HG02763 (cell line): Measurements from ENCODE around the gene FANCF.

Source experiments
- ATAC-seq: cut with Tn5 transposase; IDR thresholded peaks from one replicate; pipeline ENCODE4 v1.9.1; 2021; ENCODE audit warnings: mild to moderate bottlenecking, moderate library complexity; ENCODE audit not compliant: unreplicated experiment

FANCF gene

GRCh38 chr11:22626573-22627239 lies 1.1 kb upstream of the FANCF start:
- ATAC-seq, result no peak

GRCh38 chr11:22624742-22625447 lies 728 bp downstream of the FANCF start:
- peak; percentile 51 for ATAC-seq

DNA sequence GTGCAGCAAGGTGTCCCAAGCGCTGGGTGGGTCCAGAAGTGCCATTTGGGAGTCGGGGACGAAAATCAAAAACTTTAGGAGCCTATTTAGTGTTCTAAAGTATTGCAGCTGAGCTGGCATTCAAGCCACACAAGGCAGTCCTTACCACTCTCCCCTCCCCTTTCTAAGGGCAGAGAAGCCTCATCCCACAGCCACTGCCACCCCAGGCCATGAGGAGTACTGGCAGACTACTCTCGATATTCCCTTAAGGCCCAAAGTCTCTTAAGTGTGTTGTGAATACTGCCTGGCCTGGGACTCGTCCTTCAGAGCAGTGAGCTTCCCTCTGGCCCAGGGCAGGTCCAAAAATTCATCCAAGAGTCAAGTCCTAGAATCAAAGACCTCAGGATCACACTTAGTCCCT lies 7.8 kb downstream of the FANCF start:
- no peak for ATAC-seq

- ATAC-seq, result no peak
Observed at GRCh38 chr11:22603933-22604332, 21.7 kb downstream of the FANCF start.

- ATAC-seq, result no peak
Observed at GRCh38 chr11:22602504-22602903, 23.1 kb downstream of the FANCF start.

GRCh38 chr11:22599458-22599857 lies 26.2 kb downstream of the FANCF start:
- ATAC-seq, result no peak

DNA sequence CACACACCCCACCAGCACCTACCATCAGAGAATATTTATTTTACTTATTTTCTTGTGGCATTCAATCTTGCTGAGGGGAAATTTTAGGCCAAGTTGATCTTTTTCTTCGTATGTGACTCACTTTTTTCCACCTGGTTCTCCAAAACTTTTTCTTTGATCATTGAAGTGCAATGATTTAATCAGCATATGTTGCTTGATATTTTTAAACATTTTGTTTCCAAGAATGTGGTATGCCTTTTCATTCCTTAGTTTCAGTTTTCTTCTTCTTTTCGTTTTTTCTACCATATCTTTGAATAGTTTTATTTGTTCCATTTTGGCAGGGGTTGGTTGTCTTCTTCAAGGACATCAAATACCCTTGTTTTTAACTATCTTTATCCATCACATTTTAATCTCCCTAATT lies 28.6 kb downstream of the FANCF start:
- no peak for ATAC-seq

GRCh38 chr11:22584976-22585375 lies 40.6 kb downstream of the FANCF start:
- ATAC-seq, result no peak

DNA sequence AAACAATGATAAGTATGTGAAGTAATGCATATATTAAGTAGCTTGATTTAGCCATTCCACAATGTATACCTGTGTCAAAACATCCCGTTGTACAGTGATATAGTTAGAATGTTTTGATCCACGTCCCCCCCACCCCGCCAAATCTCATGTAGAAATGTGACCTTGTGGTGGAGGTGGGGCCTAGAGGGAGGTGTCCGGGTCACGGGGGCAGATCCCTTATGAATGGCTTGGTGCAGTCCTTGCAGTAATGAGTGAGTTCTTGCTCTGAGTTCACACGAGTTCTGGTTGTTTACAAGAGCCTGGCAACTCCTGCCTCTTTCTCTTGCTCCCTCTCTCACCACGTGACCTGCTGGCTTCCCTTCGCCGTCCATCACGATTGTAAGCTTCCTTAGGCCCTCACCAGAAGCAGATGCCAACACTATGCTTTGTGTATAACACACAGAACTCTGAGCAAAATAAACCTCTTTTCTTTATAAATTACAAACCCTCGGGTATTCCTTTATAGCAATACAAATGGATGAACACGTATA lies 41.6 kb downstream of the FANCF start:
- ATAC-seq, result no peak

- ATAC-seq, result no peak
Observed at GRCh38 chr11:22582151-22582410, 43.5 kb downstream of the FANCF start.

GRCh38 chr11:22581354-22582150 lies 44.1 kb downstream of the FANCF start:
- no peak for ATAC-seq

DNA sequence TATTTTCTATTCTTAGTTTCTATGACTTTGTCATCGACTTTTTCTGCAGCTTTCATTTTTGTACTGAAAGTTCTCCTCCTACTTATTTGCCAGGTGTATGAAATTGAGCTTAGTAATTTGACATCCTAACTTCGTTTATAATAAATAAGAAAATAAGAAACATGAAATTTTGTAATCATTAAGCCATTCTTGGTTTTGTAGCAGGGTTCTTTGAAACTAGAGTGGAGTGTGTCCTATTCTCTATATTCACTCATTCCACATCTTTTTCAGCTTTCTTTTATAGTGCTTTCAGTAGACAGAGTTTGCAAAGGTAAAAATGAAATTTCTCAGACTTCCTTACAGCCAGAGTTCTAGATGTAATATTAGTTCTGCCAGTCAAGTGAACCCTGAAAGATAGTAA lies 47.8 kb downstream of the FANCF start:
- ATAC-seq, result no peak
